GM12865 (cell line): ENCODE data around the gene STUB1.
"Not testable (repeated sequence)": the region's sequence is repeated elsewhere in the genome, so short reads cannot be mapped to it uniquely, and the experiment has no call there.

ENCODE experiments used
- DNase-seq: peaks from one replicate; pipeline ENCODE4 v3.0.0; 2010; ENCODE audit warnings: low read depth
- H3K4me3 ChIP-seq: 2 replicates; pipeline ENCODE4 v1.5.1; 2011; ENCODE audit warnings: mild to moderate bottlenecking, low read depth, low read length, control low read depth
- CTCF ChIP-seq: IDR thresholded peaks from 2 replicates; pipeline ENCODE4 v1.5.1; 2011; ENCODE audit warnings: low read length, control low read depth, low read depth, inconsistent platforms; ENCODE audit not compliant: insufficient read depth; ENCODE audit errors: missing control alignments

The STUB1 gene

GRCh38 chr16:684961-685696 lies 4.9 kb downstream of the STUB1 start:
- no peak for TF ChIP-seq CTCF
- H3K4me3 ChIP-seq, result no peak overlapping the region
- no peak for DNase-seq

GRCh38 chr16:685967-686366 lies 5.8 kb downstream of the STUB1 start:
- TF ChIP-seq CTCF, result peak; percentile 22
- H3K4me3 ChIP-seq, result no peak overlapping the region
- DNase-seq, result no peak

- H3K4me3 ChIP-seq, result no peak overlapping the region
- DNase-seq, result no peak
- TF ChIP-seq CTCF, result no peak
Observed at GRCh38 chr16:686459-687260, 6.5 kb downstream of the STUB1 start.

- TF ChIP-seq CTCF, result no peak
- no peak for DNase-seq
- no peak overlapping the region for H3K4me3 ChIP-seq
Observed at GRCh38 chr16:687499-687898, 7.3 kb downstream of the STUB1 start.

GRCh38 chr16:689175-689897 lies 9.1 kb downstream of the STUB1 start:
- H3K4me3 ChIP-seq, result peak overlapping the region; percentile 75
- no peak for DNase-seq
- no peak for TF ChIP-seq CTCF

- not testable (repeated sequence) for DNase-seq, H3K4me3 ChIP-seq
Observed at GRCh38 chr16:691242-691641, 11.0 kb downstream of the STUB1 start.
